Measurements from ENCODE around the gene SETD6. TPM values are rescaled to one million over a fixed set of nuclear protein-coding genes. Genes with fewer than 3 reads are reported as not detected.

SETD6 gene
- total RNA-seq, 2 donors from 2014 or later = 37.2 to 42.3 TPM

DNA sequence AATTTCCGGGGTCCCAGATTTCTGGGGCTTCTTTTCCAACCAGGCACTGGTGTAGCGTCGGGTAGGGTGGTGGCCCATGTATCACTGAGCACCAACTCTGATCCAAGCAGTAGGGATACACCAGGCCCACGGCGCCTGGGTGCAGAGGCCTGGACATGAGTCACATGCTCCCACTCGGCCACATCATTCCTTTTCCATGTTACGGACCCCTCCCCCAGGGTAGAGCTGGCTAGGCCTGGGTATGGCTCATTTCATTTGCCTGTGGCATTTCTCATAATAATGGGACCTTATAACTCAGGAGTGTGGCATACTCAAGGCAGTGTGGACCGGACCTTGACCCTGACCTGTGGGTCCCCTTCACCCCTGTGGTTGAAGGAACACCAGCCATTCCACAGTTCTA lies 33.4 kb upstream of the SETD6 start:
- Histone ChIP-seq H3K9ac (ENCODE audit: extremely low read depth, low read length, poor library complexity, severe bottlenecking) (no peak overlapping the region), H3K9me3 (ENCODE audit: control insufficient read depth, low read length) (peaks cover 4% of the 10 kb centered on the region), H3K36me3 (ENCODE audit: control insufficient read depth, insufficient read depth, low read length) (no peaks in the 10 kb centered on the region), H3K4me1 (ENCODE audit: control insufficient read depth, insufficient read depth, low read length) (no peaks in the 10 kb centered on the region), H3K27ac (ENCODE audit: low read depth, low read length) (no peak overlapping the region), H3K4me3 (ENCODE audit: low read length) (no peak overlapping the region), H3K27me3 (ENCODE audit: control insufficient read depth, insufficient read depth, low read length, poor library complexity, severe bottlenecking) (no peaks in the 10 kb centered on the region)
- Mint-ChIP-seq H3K4me1 (peaks cover 18% of the 10 kb centered on the region), H3K27me3 (ENCODE audit: insufficient read depth) (no peaks in the 10 kb centered on the region), H3K9me3 (no peaks in the 10 kb centered on the region), H3K36me3 (ENCODE audit: low read depth) (peaks cover 6% of the 10 kb centered on the region), H3K27ac (no peak overlapping the region), H3K4me3 (no peak overlapping the region)
- TF ChIP-seq, protein P1, sequence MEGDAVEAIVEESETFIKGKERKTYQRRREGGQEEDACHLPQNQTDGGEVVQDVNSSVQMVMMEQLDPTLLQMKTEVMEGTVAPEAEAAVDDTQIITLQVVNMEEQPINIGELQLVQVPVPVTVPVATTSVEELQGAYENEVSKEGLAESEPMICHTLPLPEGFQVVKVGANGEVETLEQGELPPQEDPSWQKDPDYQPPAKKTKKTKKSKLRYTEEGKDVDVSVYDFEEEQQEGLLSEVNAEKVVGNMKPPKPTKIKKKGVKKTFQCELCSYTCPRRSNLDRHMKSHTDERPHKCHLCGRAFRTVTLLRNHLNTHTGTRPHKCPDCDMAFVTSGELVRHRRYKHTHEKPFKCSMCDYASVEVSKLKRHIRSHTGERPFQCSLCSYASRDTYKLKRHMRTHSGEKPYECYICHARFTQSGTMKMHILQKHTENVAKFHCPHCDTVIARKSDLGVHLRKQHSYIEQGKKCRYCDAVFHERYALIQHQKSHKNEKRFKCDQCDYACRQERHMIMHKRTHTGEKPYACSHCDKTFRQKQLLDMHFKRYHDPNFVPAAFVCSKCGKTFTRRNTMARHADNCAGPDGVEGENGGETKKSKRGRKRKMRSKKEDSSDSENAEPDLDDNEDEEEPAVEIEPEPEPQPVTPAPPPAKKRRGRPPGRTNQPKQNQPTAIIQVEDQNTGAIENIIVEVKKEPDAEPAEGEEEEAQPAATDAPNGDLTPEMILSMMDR (conservative IDR thresholded peaks at IDR 0.05) = no peak
- WGBS, 2 experiments (ENCODE audit: insufficient coverage in 1 of 2, insufficient read length in 1 of 2) = 83 to 85% methylated on average over 8 of the region's 8 CpGs
- no peak for DNase-seq

DNA sequence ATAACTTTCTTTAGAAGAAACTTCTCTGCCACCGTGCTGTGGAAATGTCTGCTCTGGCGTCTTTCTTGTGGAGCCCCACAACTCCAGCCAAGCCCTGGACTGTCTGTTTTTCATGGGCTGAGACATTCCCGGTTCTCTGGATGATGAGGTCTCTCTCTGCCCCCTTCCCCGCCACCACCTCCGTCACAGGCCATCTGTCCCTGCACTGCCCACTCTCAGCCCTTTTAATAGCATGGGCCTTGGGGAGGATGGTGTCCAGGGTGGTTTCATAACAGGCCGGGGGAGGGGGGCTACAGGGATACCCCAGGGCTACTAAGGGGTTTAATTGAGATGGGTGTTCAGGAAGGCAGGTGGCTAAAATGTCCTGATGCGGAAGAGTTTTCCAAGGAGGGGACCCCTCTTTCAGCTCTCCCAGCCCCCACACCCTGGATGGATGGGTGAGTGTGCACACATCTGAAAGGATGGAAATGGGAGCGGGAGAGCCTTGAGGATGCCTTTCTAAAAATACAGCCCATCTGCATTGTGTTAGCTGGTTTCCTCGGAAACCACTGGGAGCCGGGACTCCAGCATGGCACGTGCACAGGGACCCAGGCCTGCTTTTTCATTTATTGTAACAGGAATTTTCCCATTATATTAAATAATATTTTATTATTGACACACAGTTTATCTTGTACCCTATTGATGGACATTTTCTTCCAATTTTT lies 30.0 kb upstream of the SETD6 start:
- Mint-ChIP-seq H3K9me3 (no peaks in the 10 kb centered on the region), H3K27me3 (ENCODE audit: insufficient read depth) (no peaks in the 10 kb centered on the region)
- DNase-seq = no peak

DNA sequence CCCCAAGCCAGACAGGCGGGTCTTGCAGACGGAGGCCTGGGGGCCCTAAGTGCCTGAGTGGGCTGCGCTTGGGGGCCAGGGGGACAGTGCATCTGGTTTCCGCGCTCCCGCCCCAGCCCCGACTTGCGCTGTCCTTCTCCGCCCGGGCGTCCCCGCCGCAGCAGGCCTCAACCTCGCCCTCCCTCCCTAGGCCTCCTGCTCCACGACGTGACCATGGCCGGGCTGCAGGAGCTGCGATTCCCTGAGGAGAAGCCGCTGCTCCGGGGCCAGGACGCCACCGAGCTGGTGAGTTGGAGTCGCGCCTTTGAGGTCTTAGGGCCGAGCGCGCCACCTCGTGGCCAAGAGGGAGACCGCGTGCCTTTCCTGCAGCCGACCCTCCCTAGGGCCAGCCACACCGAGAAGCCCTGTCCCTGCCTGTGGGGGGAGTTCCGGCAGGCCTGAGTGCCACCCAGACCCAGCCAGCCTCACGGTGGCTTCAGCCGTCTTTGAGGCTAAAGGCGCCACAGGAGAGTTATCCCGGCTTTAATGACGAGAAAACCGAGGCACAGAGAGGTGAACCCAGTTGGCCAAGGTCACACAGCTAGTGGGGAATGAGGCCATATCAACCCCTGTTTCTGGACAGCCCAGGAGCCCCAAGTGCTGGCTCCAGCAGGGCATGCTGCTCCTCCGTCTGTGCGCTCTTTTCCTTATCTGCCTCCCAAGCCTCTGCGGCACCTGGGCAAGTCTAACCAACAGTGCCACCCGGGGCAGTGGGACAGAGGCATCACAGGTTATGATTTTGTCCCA lies 27.6 kb upstream of the SETD6 start:
- Histone ChIP-seq H3K36me3 (ENCODE audit: control insufficient read depth, insufficient read depth, low read length) (peaks cover 12% of the 10 kb centered on the region), H3K9me3 (ENCODE audit: control insufficient read depth, low read length) (no peaks in the 10 kb centered on the region), H3K4me1 (ENCODE audit: control insufficient read depth, insufficient read depth, low read length) (peaks cover 9% of the 10 kb centered on the region), H3K27ac (ENCODE audit: low read depth, low read length) (no peak overlapping the region), H3K4me3 (ENCODE audit: low read length) (no peak overlapping the region), H3K27me3 (ENCODE audit: control insufficient read depth, insufficient read depth, low read length, poor library complexity, severe bottlenecking) (no peaks in the 10 kb centered on the region), H3K9ac (ENCODE audit: extremely low read depth, low read length, poor library complexity, severe bottlenecking) (no peak overlapping the region)
- WGBS, 2 experiments (ENCODE audit: insufficient coverage in 1 of 2, insufficient read length in 1 of 2) = 24 to 52% methylated on average over 11 to 43 of the region's 43 CpGs
- DNase-seq = peak; percentile 98
- Mint-ChIP-seq H3K4me1 (peaks cover 7% of the 10 kb centered on the region), H3K4me3 (no peak overlapping the region), H3K9me3 (no peaks in the 10 kb centered on the region), H3K27me3 (ENCODE audit: insufficient read depth) (no peaks in the 10 kb centered on the region), H3K27ac (no peak overlapping the region), H3K36me3 (ENCODE audit: low read depth) (peaks cover 16% of the 10 kb centered on the region)
- TF ChIP-seq, protein P1 (conservative IDR thresholded peaks at IDR 0.05) = peak; percentile 97

More for the DNA sequence above, 30.0 kb upstream of the SETD6 start:
- peaks cover 13% of the 10 kb centered on the region for H3K4me1 Mint-ChIP-seq
- TF ChIP-seq, protein P1 (conservative IDR thresholded peaks at IDR 0.05) = no peak
- H3K4me3 Mint-ChIP-seq = no peak overlapping the region
- no peak overlapping the region for H3K9ac ChIP-seq (ENCODE audit: extremely low read depth, low read length, poor library complexity, severe bottlenecking)
- H3K27ac ChIP-seq (ENCODE audit: low read depth, low read length) = no peak overlapping the region
- peaks cover 7% of the 10 kb centered on the region for H3K36me3 Mint-ChIP-seq (ENCODE audit: low read depth)
- no peaks in the 10 kb centered on the region for H3K27me3 ChIP-seq (ENCODE audit: control insufficient read depth, insufficient read depth, low read length, poor library complexity, severe bottlenecking)
- H3K4me1 ChIP-seq (ENCODE audit: control insufficient read depth, insufficient read depth, low read length) = peaks cover 9% of the 10 kb centered on the region
- peaks cover 10% of the 10 kb centered on the region for H3K36me3 ChIP-seq (ENCODE audit: control insufficient read depth, insufficient read depth, low read length)
- no peaks in the 10 kb centered on the region for H3K9me3 ChIP-seq (ENCODE audit: control insufficient read depth, low read length)
- no peak overlapping the region for H3K27ac Mint-ChIP-seq
- no peak overlapping the region for H3K4me3 ChIP-seq (ENCODE audit: low read length)
- WGBS, 2 experiments (ENCODE audit: insufficient coverage in 1 of 2, insufficient read length in 1 of 2) = 71 to 77% methylated on average over 4 to 11 of the region's 11 CpGs
